Transverse colon (tissue), 4 donors: ENCODE data around the gene AJAP1. TPM values are rescaled to one million over a fixed set of nuclear protein-coding genes. Genes with fewer than 3 reads are reported as not detected.

ENCODE experiments used
- DNase-seq: peaks from one replicate; pipeline ENCODE4 v3.0.0-alpha.2; 2019
- H3K27ac ChIP-seq, 4 donors: fragments of 200-600 bp; sonication (generic); 2 replicates each; pipeline ENCODE4 v1.5.1; 2016 to 2018; ENCODE audit warnings: inconsistent platforms in 4 of 4
- H3K27me3 ChIP-seq: fragments of 200-600 bp; sonication (generic); 2 replicates; pipeline ENCODE4 v1.5.1; 2017; ENCODE audit warnings: inconsistent platforms
- H3K36me3 ChIP-seq, 4 donors: fragments of 200-600 bp; sonication (generic); 2 replicates each; pipeline ENCODE4 v1.5.1; 2017 to 2019; ENCODE audit warnings: inconsistent platforms in 4 of 4
- H3K4me1 ChIP-seq, 4 donors: fragments of 200-600 bp; sonication (generic); 2 replicates each; pipeline ENCODE4 v1.5.1; 2017 to 2020; ENCODE audit warnings: inconsistent platforms in 4 of 4
- H3K4me3 ChIP-seq, 4 donors: fragments of 200-600 bp; sonication (generic); 1 replicate in 1 of 4; 2 replicates in 3 of 4; pipeline versions ENCODE4 v1.5.1 to v1.6.1; 2017 to 2019; ENCODE audit warnings: inconsistent platforms in 4 of 4
- H3K9me3 ChIP-seq, 2 donors: fragments of 200-600 bp; sonication (generic); 2 replicates each; pipeline ENCODE4 v1.5.1; 2017 to 2019; ENCODE audit warnings: inconsistent platforms in 2 of 2
- CTCF ChIP-seq, 5 experiments: fragments of 200-600 bp in 3 of 5; fragments of 450-650 bp in 2 of 5; sonication (generic) in 3 of 5; IDR thresholded peaks; 1 replicate in 2 of 5; 2 replicates in 3 of 5; pipeline ENCODE4 v1.5.1; 2016 to 2017; ENCODE audit warnings: antibody characterized with exemption in 5 of 5, inconsistent platforms in 3 of 5, mild to moderate bottlenecking in 2 of 5, moderate library complexity in 1 of 5
- EP300 ChIP-seq: sonication (generic); formaldehyde crosslinking; IDR thresholded peaks from one replicate; pipeline ENCODE4 v1.6.1; 2017; ENCODE audit warnings: antibody characterized with exemption, low read depth
- POLR2A ChIP-seq: fragments of 450-650 bp; IDR thresholded peaks from one replicate; pipeline ENCODE4 v1.6.1; 2016; ENCODE audit warnings: antibody characterized with exemption, mild to moderate bottlenecking, moderate library complexity
- POLR2AphosphoS5 ChIP-seq, 3 donors: sonication (generic); formaldehyde crosslinking; IDR thresholded peaks; one replicate each; pipeline ENCODE4 v1.6.1; 2016; ENCODE audit warnings: antibody characterized with exemption in 3 of 3
- WGBS, 2 donors: methylation state at CpG; one replicate each; pipeline ENCODE4 v1.1.5; 2018; ENCODE audit warnings: low coverage in 1 of 2; 5-methylcytosine and 5-hydroxymethylcytosine counted together
- in situ Hi-C, 4 donors: fragments of 200-750 bp; cut with MboI; loops; one replicate each; pipeline versions ENCODE4 v1.15.0 to v1.15.1; 2017; ENCODE audit warnings: low sequenced_read_pairs in 3 of 4, low pct_ligation_motif_present in 1 of 4, low pct_unique_long_range_greater_than_20kb in 1 of 4
- intact Hi-C: fragments of 100-400 bp; cut with DNase I; formaldehyde crosslinking; loops from one replicate; pipeline ENCODE4 v1.15.1; 2023; ENCODE audit warnings: low total_unique reads
- total RNA-seq, 4 donors: library from RNA; depleted of rRNA; stranded (reverse); fragments of >200 nt; gene quantifications; one replicate each; pipeline ENCODE4 v1.1.0, GENCODE V29; 2016

The AJAP1 gene
- total RNA-seq, 4 donors from 2014 or later = 0.14 to 0.16 TPM; not detected in 2

DNA sequence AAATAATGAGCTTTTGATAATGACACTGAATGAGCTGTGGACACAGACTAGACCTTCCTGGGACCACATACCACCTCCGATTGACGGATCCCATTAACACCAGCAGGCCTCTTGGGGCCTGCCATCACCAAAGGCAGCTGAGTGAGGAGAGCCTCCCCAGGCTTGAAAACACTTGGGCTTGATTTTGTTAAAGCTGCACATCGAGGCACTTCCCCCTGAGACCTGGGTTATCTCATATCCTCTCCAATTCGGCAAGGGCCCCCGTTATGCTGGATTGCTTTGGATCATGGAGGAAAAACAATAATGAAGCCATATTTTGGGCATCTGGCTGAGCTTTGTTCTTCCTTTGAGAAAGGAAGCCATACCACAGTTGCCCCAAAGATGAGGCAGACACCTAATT lies 143.0 kb downstream of the AJAP1 start:
- TF ChIP-seq CTCF (IDR thresholded peaks at IDR 0.05) = no peak
- no peak for TF ChIP-seq EP300
- TF ChIP-seq POLR2A = no peak
- no peak for TF ChIP-seq POLR2AphosphoS5 (IDR thresholded peaks at IDR 0.05)
- Histone ChIP-seq H3K4me3 (no peak overlapping the region), H3K4me1 (no peaks in the 10 kb centered on the region), H3K36me3 (no peaks in the 10 kb centered on the region), H3K9me3 (no peaks in the 10 kb centered on the region), H3K27me3 (no peaks in the 10 kb centered on the region), H3K27ac (no peak overlapping the region)
- DNase-seq = no peak
- WGBS, 2 donors = 79 to 88% methylated on average over 3 to 5 of the region's 5 CpGs
- intact Hi-C loops (no loop called here), in situ Hi-C loops (no loop called here)

- Histone ChIP-seq H3K27ac (no peak overlapping the region), H3K9me3 (no peaks in the 10 kb centered on the region), H3K4me3 (no peak overlapping the region), H3K27me3 (no peaks in the 10 kb centered on the region), H3K36me3 (no peaks in the 10 kb centered on the region), H3K4me1 (no peaks in the 10 kb centered on the region)
- 56 to 64% methylated on average over 2 to 14 of the region's 14 CpGs for WGBS, 2 donors
- DNase-seq = peak; percentile 45
- in situ Hi-C loops (no loop called here), intact Hi-C loops (no loop called here)
- TF ChIP-seq POLR2AphosphoS5 (IDR thresholded peaks at IDR 0.05) (peak in 1 of 3 donors; percentile 23), POLR2A (no peak), CTCF (IDR thresholded peaks at IDR 0.05) (no peak), EP300 (no peak)
These were observed 146.9 kb downstream of the AJAP1 start for GRCh38 chr1:4801192-4801924.

DNA sequence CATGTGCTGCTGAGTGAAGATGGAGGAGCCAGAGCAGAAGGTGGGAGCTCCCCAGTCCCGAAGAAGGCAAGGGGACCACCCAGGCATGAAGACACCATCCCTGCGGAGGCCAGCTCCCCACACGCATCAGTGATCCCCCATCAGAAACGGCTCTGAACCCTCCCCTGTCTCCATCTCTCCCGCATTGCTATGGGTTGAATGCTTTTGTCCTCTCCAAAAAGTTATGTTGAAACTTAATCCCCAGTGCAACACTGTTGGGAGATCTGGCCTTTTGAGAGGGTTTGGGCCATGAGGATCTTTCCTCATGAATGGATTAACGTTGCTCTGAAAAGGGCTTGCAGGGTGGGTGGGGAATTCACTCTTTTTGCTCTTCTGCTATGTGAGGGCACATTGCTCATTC lies 147.6 kb downstream of the AJAP1 start:
- no peak overlapping the region for H3K4me3 ChIP-seq
- no peaks in the 10 kb centered on the region for H3K36me3 ChIP-seq
- H3K4me1 ChIP-seq = no peaks in the 10 kb centered on the region
- DNase-seq = no peak
- H3K27me3 ChIP-seq = no peaks in the 10 kb centered on the region
- WGBS, 2 donors = 74% methylated on average over 6 of the region's 6 CpGs; no CpG with 5 or more reads in 1 of the 2 donors
- intact Hi-C loops (no loop called here), in situ Hi-C loops (no loop called here)
- H3K27ac ChIP-seq = no peak overlapping the region
- no peaks in the 10 kb centered on the region for H3K9me3 ChIP-seq
- TF ChIP-seq EP300 (no peak), POLR2A (no peak), POLR2AphosphoS5 (IDR thresholded peaks at IDR 0.05) (no peak), CTCF (IDR thresholded peaks at IDR 0.05) (no peak)

- intact Hi-C loops (no loop called here), in situ Hi-C loops (no loop called here)
- Histone ChIP-seq H3K4me1 (no peaks in the 10 kb centered on the region), H3K9me3 (no peaks in the 10 kb centered on the region), H3K27ac (no peak overlapping the region), H3K4me3 (no peak overlapping the region), H3K36me3 (no peaks in the 10 kb centered on the region), H3K27me3 (no peaks in the 10 kb centered on the region)
- no peak for TF ChIP-seq CTCF (IDR thresholded peaks at IDR 0.05)
- TF ChIP-seq POLR2AphosphoS5 (IDR thresholded peaks at IDR 0.05) = no peak
- no peak for TF ChIP-seq POLR2A
- TF ChIP-seq EP300 = no peak
- DNase-seq = no peak
These were observed 148.9 kb downstream of the AJAP1 start for GRCh38 chr1:4803335-4803734.
